Kidney (tissue), 14 donors: Measurements from ENCODE around the gene DLX6. TPM values are rescaled to one million over a fixed set of nuclear protein-coding genes. Genes with fewer than 3 reads are reported as not detected.

Source experiments
- DNase-seq, 5 donors: peaks; one replicate each; pipeline ENCODE4 v3.0.0-alpha.2; 2013 to 2020
- FAIRE-seq: peaks from 2 replicates; lab custom pipeline; 2012; peaks lifted over from hg19 to GRCh38; lab: Jason Lieb, UNC
- H3K27ac ChIP-seq, 2 donors: one replicate each; pipeline ENCODE4 v1.7.0; 2013; ENCODE audit warnings: low read depth in 2 of 2, low read length in 2 of 2, inconsistent platforms in 1 of 2
- H3K27me3 ChIP-seq: one replicate; pipeline ENCODE4 v1.7.1; 2013; ENCODE audit warnings: low read length, inconsistent platforms; ENCODE audit not compliant: control insufficient read depth, insufficient read depth
- H3K36me3 ChIP-seq, 3 donors: one replicate each; pipeline versions ENCODE4 v1.7.0 to v1.7.1; 2013; ENCODE audit warnings: low read length in 3 of 3, control low read depth in 1 of 3, inconsistent platforms in 1 of 3; ENCODE audit not compliant: insufficient read depth in 3 of 3, control insufficient read depth in 2 of 3
- H3K4me1 ChIP-seq, 3 donors: one replicate each; pipeline versions ENCODE4 v1.7.0 to v1.7.1; 2013; ENCODE audit warnings: low read length in 3 of 3, inconsistent platforms in 1 of 3, low read depth in 1 of 3; ENCODE audit not compliant: control insufficient read depth in 2 of 3, insufficient read depth in 2 of 3
- H3K4me3 ChIP-seq, 3 donors: one replicate each; pipeline versions ENCODE4 v1.7.0 to v1.8.1; 2013; ENCODE audit warnings: low read length in 3 of 3, control low read depth in 1 of 3, inconsistent platforms in 1 of 3
- H3K9ac ChIP-seq, 3 donors: one replicate each; pipeline versions ENCODE4 v1.7.0 to v1.7.1; 2013; ENCODE audit warnings: low read length in 3 of 3, control low read depth in 1 of 3, inconsistent platforms in 1 of 3
- H3K9me3 ChIP-seq, 3 donors: one replicate each; pipeline versions ENCODE4 v1.7.0 to v1.7.1; 2013; ENCODE audit warnings: low read length in 3 of 3, control low read depth in 1 of 3, inconsistent platforms in 1 of 3; ENCODE audit not compliant: control insufficient read depth in 2 of 3, insufficient read depth in 1 of 3
- CTCF ChIP-seq: IDR thresholded peaks from 3 replicates; pipeline ENCODE4 v1.5.1; 2012; ENCODE audit warnings: mild to moderate bottlenecking, moderate library complexity, borderline replicate concordance; ENCODE audit not compliant: insufficient read depth; ENCODE audit errors: extremely low read depth
- intact Hi-C: fragments of 100-400 bp; cut with DNase I; formaldehyde crosslinking; loops from one replicate; pipeline ENCODE4 v1.11.1; 2022
- polyA plus RNA-seq: library from polyadenylated mRNA; stranded (reverse); fragments of 350-450 nt; fragmentation: Illumina TruSeq; extraction: RNeasy Lipid Tissue Mini Kit (QIAGEN cat#74804); gene quantifications from one replicate; pipeline ENCODE4 v1.2.3, GENCODE V29; 2014; ENCODE audit warnings: low read depth, low replicate concordance; ENCODE audit not compliant: insufficient read depth
- total RNA-seq: library from RNA; stranded (reverse); fragmentation: NEBNext Ultra II Directional; extraction: Animal tissue kit (Norgen Biotek cat#: 25700); gene quantifications from one replicate; pipeline ENCODE4 v1.2.1, GENCODE V29; 2021
- donor health status: control.
- donor health status: control.
- donor health status: control.
- donor health status: control.
- donor health status: control.
- donor health status: DM: yes; HTN: yes; CAD: no.
- donor health status: Normal renal cell carcinoma (clear cell type).

The DLX6 gene
- total and polyA plus RNA-seq, 2 donors from 2014 or later = 0.13 TPM; not detected in 1

GRCh38 chr7:97019710-97020225 is 14.4 kb downstream of the DLX6 start:
- DNase-seq = peak in 1 of 5 donors; percentile 7
- Histone ChIP-seq H3K27me3 (peaks cover 85% of the 10 kb centered on the region), H3K4me1 (peaks cover 0 to 9% (median 4%) of the 10 kb centered on the region in 3 donors), H3K4me3 (no peak overlapping the region), H3K27ac (no peak overlapping the region), H3K36me3 (no peaks in the 10 kb centered on the region), H3K9me3 (no peaks in the 10 kb centered on the region), H3K9ac (no peak overlapping the region)
- intact Hi-C loops = loop anchor here (10.0 kb wide), 2 partner anchors 945 to 1105 kb away; no protein-coding TSS in a partner anchor
- TF ChIP-seq CTCF = no peak
- FAIRE-seq = no peak

- DNase-seq = peak in 1 of 5 donors; percentile 26
- Histone ChIP-seq H3K4me1 (peaks cover 0 to 9% (median 4%) of the 10 kb centered on the region in 3 donors), H3K4me3 (no peak overlapping the region), H3K27ac (no peak overlapping the region), H3K9ac (no peak overlapping the region), H3K27me3 (peaks cover 86% of the 10 kb centered on the region), H3K36me3 (no peaks in the 10 kb centered on the region), H3K9me3 (no peaks in the 10 kb centered on the region)
- intact Hi-C loops = loop anchor here (10.0 kb wide), 2 partner anchors 946 to 1106 kb away; no protein-coding TSS in a partner anchor
- no peak for FAIRE-seq
- no peak for TF ChIP-seq CTCF
Measured at GRCh38 chr7:97020601-97020995, 15.2 kb downstream of the DLX6 start.

GRCh38 chr7:97020996-97021746 is 15.8 kb downstream of the DLX6 start:
- no peaks in the 10 kb centered on the region for H3K9me3 ChIP-seq

More at GRCh38 chr7:97020996-97021746, 15.8 kb downstream of the DLX6 start:
- no peaks in the 10 kb centered on the region for H3K36me3 ChIP-seq
- intact Hi-C loops = loop anchor here (10.0 kb wide), 2 partner anchors 946 to 1106 kb away; no protein-coding TSS in a partner anchor
- TF ChIP-seq CTCF = no peak
- no peak for FAIRE-seq
- H3K4me1 ChIP-seq = peaks cover 0 to 9% (median 4%) of the 10 kb centered on the region in 3 donors
- DNase-seq = peak in 1 of 5 donors; percentile 55
- H3K27me3 ChIP-seq = peaks cover 86% of the 10 kb centered on the region
- H3K4me3 ChIP-seq = no peak overlapping the region
- no peak overlapping the region for H3K27ac ChIP-seq
- H3K9ac ChIP-seq = no peak overlapping the region
